Colonic mucosa (tissue), 4 donors: ENCODE data around the gene RPTOR. TPM values are rescaled to one million over a fixed set of nuclear protein-coding genes. Genes with fewer than 3 reads are reported as not detected.

Experiments used
- DNase-seq: peaks from one replicate; pipeline ENCODE4 v3.0.0-alpha.2; 2020
- H3K27ac ChIP-seq: fragments of 200-600 bp; one replicate; pipeline ENCODE4 v1.8.0; 2021
- H3K27me3 ChIP-seq: fragments of 200-600 bp; one replicate; pipeline ENCODE4 v1.8.0; 2021
- H3K36me3 ChIP-seq: fragments of 200-600 bp; one replicate; pipeline ENCODE4 v1.8.0; 2021
- H3K4me1 ChIP-seq: fragments of 200-600 bp; one replicate; pipeline ENCODE4 v1.8.0; 2021; ENCODE audit warnings: mild to moderate bottlenecking
- H3K4me3 ChIP-seq: fragments of 200-600 bp; one replicate; pipeline ENCODE4 v1.8.0; 2021
- H3K9ac ChIP-seq, 2 donors: one replicate each; pipeline ENCODE4 v1.7.0; 2013; ENCODE audit warnings: control low read depth in 2 of 2, low read depth in 2 of 2, low read length in 2 of 2
- H3K9me3 ChIP-seq: fragments of 200-600 bp; one replicate; pipeline ENCODE4 v1.8.0; 2021
- intact Hi-C: fragments of 100-400 bp; cut with DNase I; formaldehyde crosslinking; loops from one replicate; pipeline ENCODE4 v1.14.1; 2022
- total RNA-seq, 2 donors: library from RNA; stranded (reverse); fragmentation: NEBNext Ultra II Directional in 1 of 2; extraction: Animal tissue kit (Norgen Biotek cat#: 25700) in 1 of 2; gene quantifications; one replicate each; pipeline ENCODE4 v1.2.1, GENCODE V29; 2021
- TF ChIP-seq, protein P1 (sequence below): fragments of 200-600 bp; IDR thresholded peaks from one replicate; pipeline ENCODE4 v1.8.0; 2022; ENCODE audit warnings: antibody characterized with exemption, mild to moderate bottlenecking
- donor health status: healthy.
- donor health status: DM: no; HTN: no; CAD: no.
- donor health status: DM: no; HTN: no; CAD: no.

The RPTOR gene
- total RNA-seq, 2 donors from 2014 or later: 21.2 to 39.6 TPM

DNA sequence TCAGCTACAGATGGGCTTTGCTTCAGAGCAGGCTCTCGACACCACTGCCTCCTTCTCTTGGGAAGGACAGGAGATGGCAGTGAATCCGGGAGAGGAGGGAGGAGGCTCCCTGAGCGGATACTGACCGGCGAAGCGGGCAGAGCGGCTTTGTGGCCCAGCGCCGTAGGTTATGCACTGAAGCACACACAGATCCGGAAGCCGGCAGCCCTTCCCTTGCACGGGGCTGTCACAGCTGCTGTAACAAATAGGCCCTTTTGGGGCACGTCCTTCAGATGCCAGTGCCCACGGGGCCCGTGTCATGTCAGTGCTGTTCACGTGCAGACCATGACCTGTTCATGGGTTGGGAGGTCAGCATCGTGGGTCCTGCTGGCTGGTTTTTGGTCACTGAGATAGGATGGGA lies 302.3 kb downstream of the RPTOR start:
- Histone ChIP-seq H3K9me3 (no peaks in the 10 kb centered on the region), H3K36me3 (no peaks in the 10 kb centered on the region), H3K9ac (no peak overlapping the region), H3K4me3 (no peak overlapping the region), H3K27me3 (no peaks in the 10 kb centered on the region), H3K4me1 (peaks cover 6% of the 10 kb centered on the region), H3K27ac (peak overlapping the region; percentile 77)
- intact Hi-C loops: no loop called here
- TF ChIP-seq, protein P1, sequence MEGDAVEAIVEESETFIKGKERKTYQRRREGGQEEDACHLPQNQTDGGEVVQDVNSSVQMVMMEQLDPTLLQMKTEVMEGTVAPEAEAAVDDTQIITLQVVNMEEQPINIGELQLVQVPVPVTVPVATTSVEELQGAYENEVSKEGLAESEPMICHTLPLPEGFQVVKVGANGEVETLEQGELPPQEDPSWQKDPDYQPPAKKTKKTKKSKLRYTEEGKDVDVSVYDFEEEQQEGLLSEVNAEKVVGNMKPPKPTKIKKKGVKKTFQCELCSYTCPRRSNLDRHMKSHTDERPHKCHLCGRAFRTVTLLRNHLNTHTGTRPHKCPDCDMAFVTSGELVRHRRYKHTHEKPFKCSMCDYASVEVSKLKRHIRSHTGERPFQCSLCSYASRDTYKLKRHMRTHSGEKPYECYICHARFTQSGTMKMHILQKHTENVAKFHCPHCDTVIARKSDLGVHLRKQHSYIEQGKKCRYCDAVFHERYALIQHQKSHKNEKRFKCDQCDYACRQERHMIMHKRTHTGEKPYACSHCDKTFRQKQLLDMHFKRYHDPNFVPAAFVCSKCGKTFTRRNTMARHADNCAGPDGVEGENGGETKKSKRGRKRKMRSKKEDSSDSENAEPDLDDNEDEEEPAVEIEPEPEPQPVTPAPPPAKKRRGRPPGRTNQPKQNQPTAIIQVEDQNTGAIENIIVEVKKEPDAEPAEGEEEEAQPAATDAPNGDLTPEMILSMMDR: no peak
- no peak for DNase-seq

DNA sequence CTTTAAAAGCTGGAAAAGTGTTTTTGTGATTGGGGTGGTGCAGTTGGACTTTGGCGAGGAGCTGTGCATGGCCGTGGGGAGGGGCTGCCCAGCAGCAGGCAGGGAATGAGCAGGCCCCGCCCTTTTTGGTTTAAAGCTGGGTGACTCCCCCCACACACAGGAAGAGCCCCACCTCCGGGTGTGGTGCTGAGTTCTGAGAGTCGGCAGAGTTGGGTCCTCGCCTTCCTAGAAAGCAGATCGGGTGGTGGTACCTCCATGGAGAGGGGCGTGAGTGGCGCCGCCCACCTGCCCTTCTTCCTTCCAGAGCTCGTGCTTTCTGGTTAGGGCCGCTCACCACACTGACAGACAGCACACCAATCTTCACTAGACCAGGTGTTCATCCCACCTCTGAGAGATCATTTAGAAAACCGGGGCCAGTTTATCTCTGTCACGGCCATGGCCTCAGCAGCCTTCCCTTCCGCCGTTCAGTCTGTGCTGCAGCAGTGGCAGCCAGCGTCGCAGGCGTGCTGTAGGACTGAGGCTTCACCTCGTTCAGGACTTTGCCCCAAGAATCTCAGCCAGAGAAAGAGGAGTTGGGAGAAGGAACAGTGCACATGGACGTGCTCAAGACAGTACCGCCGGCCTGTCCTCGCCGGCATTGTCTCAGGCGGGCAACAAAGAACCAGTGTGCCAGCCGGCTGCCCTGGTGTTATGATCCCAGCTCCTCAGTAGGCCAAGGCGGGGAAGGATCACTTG lies 303.0 kb downstream of the RPTOR start:
- Histone ChIP-seq H3K36me3 (no peaks in the 10 kb centered on the region), H3K27ac (peak overlapping the region; percentile 77), H3K9me3 (no peaks in the 10 kb centered on the region), H3K4me1 (peaks cover 6% of the 10 kb centered on the region), H3K9ac (no peak overlapping the region), H3K27me3 (no peaks in the 10 kb centered on the region), H3K4me3 (no peak overlapping the region)
- intact Hi-C loops: no loop called here
- TF ChIP-seq, protein P1: no peak
- peak; percentile 79 for DNase-seq

DNA sequence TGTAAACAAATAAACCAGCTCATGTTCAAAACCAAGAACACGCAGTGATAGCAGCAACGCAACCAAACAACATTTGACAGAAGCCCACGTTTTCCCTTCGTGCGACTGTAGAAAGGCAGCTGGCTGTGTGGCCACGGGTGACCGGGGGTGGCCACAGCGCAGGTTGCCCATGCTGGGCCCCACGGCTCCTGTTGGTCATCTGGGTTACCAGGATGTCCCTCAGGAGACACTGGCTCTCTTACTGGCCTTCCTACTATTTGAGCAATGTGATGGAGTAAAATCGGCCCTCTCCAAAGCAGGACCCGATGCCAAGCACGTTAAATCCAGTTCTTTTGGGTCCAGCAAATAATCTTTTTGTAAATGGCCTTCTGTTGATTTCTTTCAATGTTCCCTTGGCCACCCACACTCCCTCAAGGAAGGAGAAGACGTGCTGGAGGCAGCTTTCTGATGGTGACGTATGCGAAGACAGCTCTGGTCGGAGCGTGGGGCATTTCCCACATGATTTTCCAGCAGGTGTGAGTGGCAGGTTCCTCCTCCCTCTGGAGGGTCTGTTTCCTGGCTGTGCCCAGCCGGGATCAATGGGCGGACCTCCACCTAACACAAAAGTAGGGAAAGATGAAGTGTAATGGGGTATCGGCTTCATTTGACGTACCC lies 303.9 kb downstream of the RPTOR start:
- H3K9ac ChIP-seq: no peak overlapping the region
- H3K36me3 ChIP-seq: no peaks in the 10 kb centered on the region
- no peak for DNase-seq
- intact Hi-C loops: no loop called here
- H3K27me3 ChIP-seq: no peaks in the 10 kb centered on the region
- TF ChIP-seq, protein P1: no peak
- peaks cover 6% of the 10 kb centered on the region for H3K4me1 ChIP-seq
- no peak overlapping the region for H3K27ac ChIP-seq
- no peak overlapping the region for H3K4me3 ChIP-seq
- H3K9me3 ChIP-seq: no peaks in the 10 kb centered on the region

DNA sequence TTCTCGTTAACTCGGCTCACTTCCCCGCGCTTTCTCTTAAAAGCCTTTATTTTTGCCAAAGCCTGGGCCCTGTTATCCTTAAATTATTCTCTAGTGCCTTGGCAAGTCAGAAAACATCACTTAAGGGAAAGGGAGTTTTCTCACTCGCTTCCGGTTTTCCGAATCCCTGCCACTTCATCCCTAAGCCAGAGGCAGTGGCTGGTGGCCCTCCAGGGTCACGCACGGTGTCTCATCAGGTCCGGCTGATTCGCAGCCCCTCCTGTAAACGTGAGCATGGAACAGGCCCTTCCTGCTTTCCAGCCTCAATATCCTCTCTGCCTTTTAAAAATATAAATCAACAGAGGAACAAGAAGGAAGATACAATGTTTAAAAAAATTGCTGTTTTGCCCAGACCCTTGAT lies 304.5 kb downstream of the RPTOR start:
- no peaks in the 10 kb centered on the region for H3K27me3 ChIP-seq
- no peak overlapping the region for H3K4me3 ChIP-seq
- peaks cover 6% of the 10 kb centered on the region for H3K4me1 ChIP-seq
- no peak overlapping the region for H3K27ac ChIP-seq
- intact Hi-C loops: no loop called here
- no peaks in the 10 kb centered on the region for H3K36me3 ChIP-seq
- no peaks in the 10 kb centered on the region for H3K9me3 ChIP-seq
- no peak overlapping the region for H3K9ac ChIP-seq
- TF ChIP-seq, protein P1: no peak
- no peak for DNase-seq

DNA sequence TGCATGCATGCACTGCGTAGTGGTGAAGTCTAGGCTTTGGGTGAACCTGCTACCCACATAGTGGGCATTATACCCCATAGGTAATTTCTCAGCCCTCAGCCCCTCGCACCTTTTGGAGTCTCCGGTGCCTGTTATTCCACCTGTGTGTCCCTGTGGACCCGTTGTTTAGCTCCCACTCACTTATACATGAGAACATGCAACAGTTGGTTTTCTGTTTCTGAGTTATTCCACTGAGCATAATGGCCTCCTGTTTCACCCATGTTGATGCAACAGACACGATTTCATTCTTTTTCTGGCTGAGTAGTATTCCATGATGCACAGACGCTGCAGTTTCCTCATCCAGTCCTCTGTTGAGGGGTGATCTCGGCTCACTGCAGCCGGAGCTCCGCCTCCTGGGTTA lies 305.5 kb downstream of the RPTOR start:
- intact Hi-C loops: no loop called here
- H3K9me3 ChIP-seq: no peaks in the 10 kb centered on the region
- H3K27me3 ChIP-seq: no peaks in the 10 kb centered on the region
- DNase-seq: no peak
- peaks cover 6% of the 10 kb centered on the region for H3K4me1 ChIP-seq
- TF ChIP-seq, protein P1: no peak
- no peak overlapping the region for H3K27ac ChIP-seq
- no peak overlapping the region for H3K9ac ChIP-seq
- H3K36me3 ChIP-seq: no peaks in the 10 kb centered on the region
- H3K4me3 ChIP-seq: no peak overlapping the region
